Right lobe of liver (tissue), 4 donors: ENCODE results near the gene GYS2.
"Not testable (repeated sequence)": the region's sequence is repeated elsewhere in the genome, so short reads cannot be mapped to it uniquely, and the experiment has no call there.

ENCODE experiments used
- CTCF ChIP-seq, 4 donors: fragments of 200-600 bp in 3 of 4; fragments of 450-650 bp in 1 of 4; IDR thresholded peaks; one replicate each; pipeline versions ENCODE4 v1.5.1 to v1.8.0; 2016 to 2022; ENCODE audit warnings: antibody characterized with exemption in 4 of 4, mild to moderate bottlenecking in 2 of 4
- POLR2A ChIP-seq: fragments of 450-650 bp; IDR thresholded peaks from one replicate; pipeline ENCODE4 v1.6.1; 2017; ENCODE audit warnings: antibody characterized with exemption, mild to moderate bottlenecking
- donor health status: DM: no; HTN: no; CAD: no.
- donor health status: DM: no; HTN: no; CAD: no.
- donor health status: DM: no; HTN: yes; CAD: no.

DNA sequence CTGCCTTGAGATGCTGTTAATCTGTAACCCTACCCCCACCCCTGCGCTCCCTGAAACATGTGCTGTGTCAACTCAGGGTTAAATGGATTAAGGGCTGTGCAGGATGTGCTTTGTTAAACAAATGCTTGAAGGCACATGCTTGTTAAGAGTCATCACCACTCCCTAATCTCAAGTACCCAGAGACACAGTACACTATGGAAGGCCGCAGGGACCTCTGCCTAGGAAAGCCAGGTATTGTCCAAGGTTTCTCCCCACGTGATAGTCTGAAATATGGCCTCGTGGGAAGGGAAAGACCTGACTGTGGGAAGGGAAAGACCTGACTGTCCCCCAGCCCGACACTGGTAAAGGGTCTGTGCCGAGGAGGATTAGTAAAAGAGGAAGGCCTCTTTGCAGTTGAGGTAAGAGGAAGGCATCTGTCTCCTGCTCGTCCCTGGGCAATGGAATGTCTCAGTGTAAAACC is 40.4 kb upstream of the GYS2 start:
- not testable (repeated sequence) for TF ChIP-seq CTCF (IDR thresholded peaks at IDR 0.05); POLR2A
